IPS-18a (cell line): Measurements from ENCODE around the gene PHLDB3.

Source experiments
- H3K27ac ChIP-seq: one replicate; pipeline ENCODE4 v1.5.1; 2013; ENCODE audit warnings: low read length
- H3K27me3 ChIP-seq: one replicate; pipeline ENCODE4 v1.6.1; 2013; ENCODE audit warnings: mild to moderate bottlenecking, low read length; ENCODE audit not compliant: control insufficient read depth, insufficient read depth
- H3K36me3 ChIP-seq: one replicate; pipeline ENCODE4 v1.6.1; 2013; ENCODE audit warnings: low read depth, low read length; ENCODE audit not compliant: control insufficient read depth
- H3K4me1 ChIP-seq: one replicate; pipeline ENCODE4 v1.6.1; 2013; ENCODE audit warnings: low read depth, low read length; ENCODE audit not compliant: control insufficient read depth
- H3K4me3 ChIP-seq: one replicate; pipeline ENCODE4 v1.5.1; 2013; ENCODE audit warnings: low read length
- H3K9ac ChIP-seq: one replicate; pipeline ENCODE4 v1.6.1; 2013; ENCODE audit warnings: mild to moderate bottlenecking, low read length, moderate library complexity
- H3K9me3 ChIP-seq: one replicate; pipeline ENCODE4 v1.6.1; 2013; ENCODE audit warnings: low read depth, low read length; ENCODE audit not compliant: control insufficient read depth

Gene PHLDB3

GRCh38 chr19:43478323-43478722, 26.2 kb downstream of the PHLDB3 start:
- Histone ChIP-seq H3K9me3 (no peaks in the 10 kb centered on the region), H3K4me3 (no peak overlapping the region), H3K4me1 (no peaks in the 10 kb centered on the region), H3K36me3 (no peaks in the 10 kb centered on the region), H3K27ac (no peak overlapping the region), H3K9ac (no peak overlapping the region), H3K27me3 (no peaks in the 10 kb centered on the region)

DNA sequence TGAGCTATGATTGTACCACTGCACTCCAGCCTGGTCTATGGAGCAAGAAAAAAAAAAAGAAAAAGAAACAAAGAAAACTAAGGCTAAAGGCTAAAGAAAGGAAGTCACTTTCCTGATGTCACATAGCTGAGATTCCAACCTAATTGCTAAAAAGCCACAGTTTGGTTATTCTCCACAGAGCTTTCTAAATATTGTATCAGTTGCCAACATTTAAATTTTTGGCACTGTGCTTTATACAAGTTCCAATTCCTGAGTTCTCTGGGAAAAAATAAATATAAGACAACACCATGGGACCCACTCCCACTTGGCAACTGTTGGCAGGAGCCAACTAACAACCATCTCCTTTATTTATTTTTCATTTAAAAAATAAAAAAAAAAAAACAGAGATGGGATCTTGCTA, 27.9 kb downstream of the PHLDB3 start:
- no peak overlapping the region for H3K9ac ChIP-seq

GRCh38 chr19:43474986-43475705, 29.4 kb downstream of the PHLDB3 start:
- Histone ChIP-seq H3K36me3 (no peaks in the 10 kb centered on the region), H3K27me3 (no peaks in the 10 kb centered on the region), H3K9ac (peak overlapping the region; percentile 41), H3K27ac (no peak overlapping the region), H3K4me1 (no peaks in the 10 kb centered on the region), H3K9me3 (no peaks in the 10 kb centered on the region), H3K4me3 (peak overlapping the region; percentile 58)

More for the DNA sequence above, 27.9 kb downstream of the PHLDB3 start:
- H3K4me1 ChIP-seq = no peaks in the 10 kb centered on the region
- H3K27me3 ChIP-seq = no peaks in the 10 kb centered on the region
- H3K36me3 ChIP-seq = no peaks in the 10 kb centered on the region
- H3K27ac ChIP-seq = no peak overlapping the region
- H3K9me3 ChIP-seq = no peaks in the 10 kb centered on the region
- H3K4me3 ChIP-seq = no peak overlapping the region

DNA sequence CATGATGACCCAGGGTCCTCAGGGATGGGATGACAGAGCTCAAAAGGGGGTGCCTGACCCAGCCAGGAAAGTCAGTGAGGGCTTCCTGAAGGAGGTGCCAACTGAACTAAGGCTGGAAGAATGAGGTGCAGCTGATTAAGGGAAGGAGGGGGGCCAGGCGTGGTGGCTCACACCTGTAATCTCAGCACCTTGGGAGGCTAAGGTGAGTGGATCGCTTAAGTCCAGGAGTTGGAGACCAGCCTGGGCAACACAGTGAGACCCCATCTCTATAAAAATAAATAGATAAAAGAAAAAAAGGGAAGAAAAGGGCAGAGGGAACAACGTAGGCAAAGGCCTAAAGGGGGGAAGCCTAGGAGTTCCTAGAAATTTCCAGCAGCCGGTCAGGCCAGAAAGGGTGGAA, 30.1 kb downstream of the PHLDB3 start:
- Histone ChIP-seq H3K9me3 (no peaks in the 10 kb centered on the region), H3K36me3 (no peaks in the 10 kb centered on the region), H3K4me3 (peak overlapping the region; percentile 58), H3K9ac (no peak overlapping the region), H3K27me3 (no peaks in the 10 kb centered on the region), H3K27ac (no peak overlapping the region), H3K4me1 (no peaks in the 10 kb centered on the region)

- Histone ChIP-seq H3K36me3 (no peaks in the 10 kb centered on the region), H3K27me3 (peaks cover 2% of the 10 kb centered on the region), H3K9ac (no peak overlapping the region)
Measured at GRCh38 chr19:43471091-43471490, 33.5 kb downstream of the PHLDB3 start.

DNA sequence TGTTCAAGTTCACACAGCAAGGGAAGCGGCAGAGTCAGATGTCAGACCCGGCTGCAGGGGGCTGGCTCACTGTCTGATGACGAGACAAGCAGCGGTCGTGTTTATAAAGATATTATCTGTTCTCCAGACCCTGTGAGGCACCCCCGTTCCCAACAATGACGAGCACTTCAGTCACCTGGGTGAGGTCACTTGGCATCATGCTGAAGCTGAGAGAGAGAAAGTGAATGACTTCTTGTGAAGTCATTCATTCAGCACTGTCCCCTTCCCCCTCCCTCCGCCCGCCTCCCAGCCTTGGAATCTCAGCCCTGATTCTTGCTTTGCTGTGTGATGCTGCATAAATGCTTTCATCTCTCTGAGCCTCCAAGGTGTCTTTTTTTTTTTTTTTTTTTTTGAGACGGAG, 34.3 kb downstream of the PHLDB3 start:
- Histone ChIP-seq H3K4me1 (no peaks in the 10 kb centered on the region), H3K27me3 (peaks cover 10% of the 10 kb centered on the region), H3K27ac (no peak overlapping the region), H3K9me3 (no peaks in the 10 kb centered on the region), H3K4me3 (no peak overlapping the region), H3K36me3 (no peaks in the 10 kb centered on the region), H3K9ac (no peak overlapping the region)

More at GRCh38 chr19:43471091-43471490, 33.5 kb downstream of the PHLDB3 start:
- no peak overlapping the region for H3K4me3 ChIP-seq
- H3K4me1 ChIP-seq = no peaks in the 10 kb centered on the region
- H3K27ac ChIP-seq = no peak overlapping the region
- no peaks in the 10 kb centered on the region for H3K9me3 ChIP-seq

- H3K36me3 ChIP-seq = no peaks in the 10 kb centered on the region
- peaks cover 4% of the 10 kb centered on the region for H3K4me1 ChIP-seq
- no peak overlapping the region for H3K9ac ChIP-seq
- no peak overlapping the region for H3K27ac ChIP-seq
- no peak overlapping the region for H3K4me3 ChIP-seq
- H3K9me3 ChIP-seq = no peaks in the 10 kb centered on the region
- peaks cover 21% of the 10 kb centered on the region for H3K27me3 ChIP-seq
Measured at GRCh38 chr19:43469160-43469480, 35.4 kb downstream of the PHLDB3 start.

- H3K9me3 ChIP-seq = no peaks in the 10 kb centered on the region
- H3K4me3 ChIP-seq = no peak overlapping the region
- H3K27ac ChIP-seq = no peak overlapping the region
- no peaks in the 10 kb centered on the region for H3K36me3 ChIP-seq
- peaks cover 21% of the 10 kb centered on the region for H3K27me3 ChIP-seq
- H3K9ac ChIP-seq = no peak overlapping the region
- peaks cover 4% of the 10 kb centered on the region for H3K4me1 ChIP-seq
Measured at GRCh38 chr19:43468354-43469159, 36.0 kb downstream of the PHLDB3 start.

- H3K36me3 ChIP-seq = no peaks in the 10 kb centered on the region
- no peak overlapping the region for H3K27ac ChIP-seq
- H3K9ac ChIP-seq = no peak overlapping the region
- no peak overlapping the region for H3K4me3 ChIP-seq
- H3K4me1 ChIP-seq = peaks cover 4% of the 10 kb centered on the region
- H3K9me3 ChIP-seq = no peaks in the 10 kb centered on the region
- H3K27me3 ChIP-seq = peaks cover 22% of the 10 kb centered on the region
Measured at GRCh38 chr19:43467730-43468129, 36.8 kb downstream of the PHLDB3 start.

DNA sequence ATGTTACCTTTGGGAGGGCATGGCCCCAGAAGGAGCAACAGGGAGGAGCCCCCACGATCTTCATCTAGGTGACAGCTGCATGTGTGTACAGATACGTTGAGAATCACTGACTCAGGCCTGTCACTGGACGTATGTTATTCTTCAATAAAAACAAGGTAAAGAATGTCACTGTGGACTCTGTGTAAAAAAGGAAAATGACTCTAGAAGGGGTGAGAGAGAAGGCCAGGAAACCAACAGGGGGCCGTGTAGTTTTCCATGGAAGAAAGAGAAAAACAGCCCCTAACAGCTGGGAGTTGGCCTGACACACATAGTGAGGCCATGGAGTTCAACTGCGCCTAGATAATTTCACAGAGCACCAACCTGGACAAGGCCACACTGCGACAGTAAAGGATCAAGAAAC, 37.3 kb downstream of the PHLDB3 start:
- H3K9me3 ChIP-seq = no peaks in the 10 kb centered on the region
- H3K36me3 ChIP-seq = no peaks in the 10 kb centered on the region
- H3K27me3 ChIP-seq = peaks cover 27% of the 10 kb centered on the region
- H3K4me3 ChIP-seq = no peak overlapping the region
- peaks cover 4% of the 10 kb centered on the region for H3K4me1 ChIP-seq
- no peak overlapping the region for H3K27ac ChIP-seq
- no peak overlapping the region for H3K9ac ChIP-seq

DNA sequence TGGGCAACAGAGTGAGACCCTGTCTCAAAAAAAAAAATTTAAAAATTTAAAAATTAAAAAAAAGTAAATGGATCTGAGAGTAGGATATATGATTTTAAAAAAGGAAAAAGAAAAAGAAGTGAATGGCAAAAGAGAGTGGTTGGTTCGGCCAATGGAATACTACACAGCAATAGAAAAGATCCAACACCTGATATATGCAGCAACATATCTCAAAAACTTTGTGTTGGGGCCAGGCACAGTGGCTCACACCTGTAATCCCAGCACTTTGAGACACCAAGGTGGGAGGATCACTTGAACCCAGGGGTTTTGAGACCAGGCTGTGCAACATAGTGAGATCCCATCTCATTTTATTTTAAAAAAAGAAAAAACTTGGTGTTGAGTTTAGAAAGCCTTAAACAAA, 37.8 kb downstream of the PHLDB3 start:
- Histone ChIP-seq H3K4me3 (no peak overlapping the region), H3K27ac (no peak overlapping the region), H3K9ac (no peak overlapping the region), H3K27me3 (peaks cover 31% of the 10 kb centered on the region), H3K9me3 (no peaks in the 10 kb centered on the region), H3K36me3 (no peaks in the 10 kb centered on the region), H3K4me1 (peaks cover 4% of the 10 kb centered on the region)
